GOT3 (cell line): ENCODE results near the gene SLC66A1.

ENCODE experiments used
- DNase-seq: peaks from one replicate; lab custom pipeline; 2025; ENCODE audit warnings: mixed read lengths; lab: John Stamatoyannopoulos, UW

The SLC66A1 gene

GRCh38 chr1:19325958-19326747, 14.0 kb downstream of the SLC66A1 start:
- DNase-seq, result no peak

GRCh38 chr1:19326748-19327065, 14.6 kb downstream of the SLC66A1 start:
- no peak for DNase-seq

- no peak for DNase-seq
Measured at GRCh38 chr1:19327301-19327700, 15.2 kb downstream of the SLC66A1 start.

- DNase-seq, result no peak
Measured at GRCh38 chr1:19327736-19328135, 15.6 kb downstream of the SLC66A1 start.

- DNase-seq, result no peak
Measured at GRCh38 chr1:19328486-19328885, 16.4 kb downstream of the SLC66A1 start.

GRCh38 chr1:19329188-19329587, 17.1 kb downstream of the SLC66A1 start:
- no peak for DNase-seq

- no peak for DNase-seq
Measured at GRCh38 chr1:19329611-19330010, 17.5 kb downstream of the SLC66A1 start.

- DNase-seq, result no peak
Measured at GRCh38 chr1:19330449-19331135, 18.5 kb downstream of the SLC66A1 start.

- no peak for DNase-seq
Measured at GRCh38 chr1:19331262-19331878, 19.2 kb downstream of the SLC66A1 start.

- DNase-seq, result no peak
Measured at GRCh38 chr1:19332832-19333231, 20.7 kb downstream of the SLC66A1 start.

- no peak for DNase-seq
Measured at GRCh38 chr1:19333587-19334354, 21.6 kb downstream of the SLC66A1 start.

GRCh38 chr1:19336543-19336942, 24.4 kb downstream of the SLC66A1 start:
- DNase-seq, result no peak

- DNase-seq, result no peak
Measured at GRCh38 chr1:19337289-19337688, 25.2 kb downstream of the SLC66A1 start.

- no peak for DNase-seq
Measured at GRCh38 chr1:19338323-19338762, 26.2 kb downstream of the SLC66A1 start.

GRCh38 chr1:19339214-19339861, 27.2 kb downstream of the SLC66A1 start:
- no peak for DNase-seq

GRCh38 chr1:19340387-19340937, 28.3 kb downstream of the SLC66A1 start:
- no peak for DNase-seq

- DNase-seq, result no peak
Measured at GRCh38 chr1:19341201-19342061, 29.3 kb downstream of the SLC66A1 start.

GRCh38 chr1:19342062-19342750, 30.1 kb downstream of the SLC66A1 start:
- DNase-seq, result no peak

GRCh38 chr1:19342894-19343616, 30.9 kb downstream of the SLC66A1 start:
- no peak for DNase-seq
